Measurements from ENCODE around the gene NHLRC1.

Gene NHLRC1

GRCh38 chr6:18088419-18089296, 33.8 kb downstream of the NHLRC1 start:
- FAIRE-seq (no peak), DNase-seq (ENCODE audit: insufficient read length, low spot score) (no peak)

GRCh38 chr6:18087396-18088165, 34.9 kb downstream of the NHLRC1 start:
- DNase-seq (ENCODE audit: insufficient read length, low spot score) (no peak), FAIRE-seq (no peak)

- no peak for FAIRE-seq
- no peak for DNase-seq (ENCODE audit: insufficient read length, low spot score)
Measured at GRCh38 chr6:18081025-18081668, 41.3 kb downstream of the NHLRC1 start.

GRCh38 chr6:18080544-18080943, 41.9 kb downstream of the NHLRC1 start:
- no peak for FAIRE-seq
- DNase-seq (ENCODE audit: insufficient read length, low spot score): no peak

GRCh38 chr6:18078866-18079265, 43.6 kb downstream of the NHLRC1 start:
- DNase-seq (ENCODE audit: insufficient read length, low spot score): no peak
- no peak for FAIRE-seq

GRCh38 chr6:18076231-18076630, 46.2 kb downstream of the NHLRC1 start:
- DNase-seq (ENCODE audit: insufficient read length, low spot score) (no peak), FAIRE-seq (no peak)

- FAIRE-seq (no peak), DNase-seq (ENCODE audit: insufficient read length, low spot score) (no peak)
Measured at GRCh38 chr6:18072841-18073240, 49.6 kb downstream of the NHLRC1 start.

- DNase-seq (ENCODE audit: insufficient read length, low spot score) (no peak), FAIRE-seq (no peak)
Measured at GRCh38 chr6:18070486-18070885, 52.0 kb downstream of the NHLRC1 start.

Data from HTR-8/SVneo (cell line).